ENCODE measurements around the gene POLH.

DNA sequence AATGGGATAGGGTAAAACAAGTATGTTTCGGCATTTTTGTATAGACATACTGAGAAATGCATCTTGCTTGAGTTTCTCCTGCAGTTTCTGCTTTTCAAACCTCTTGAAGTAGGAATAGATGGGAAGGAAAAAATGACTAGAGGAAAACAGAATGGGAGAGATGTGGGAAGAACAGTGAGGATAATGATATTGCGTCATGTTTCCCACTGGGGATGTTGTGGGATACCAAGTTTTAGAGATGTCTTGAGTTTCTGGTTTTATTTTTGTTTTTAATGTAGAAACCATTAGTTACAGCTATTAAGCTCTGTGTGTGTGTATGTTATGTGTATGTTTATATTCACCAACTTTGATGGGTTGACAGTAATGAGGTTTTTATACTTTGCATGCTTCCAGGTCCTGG is 24.6 kb downstream of the POLH start:
- TF ChIP-seq EZH2 (IDR thresholded peaks at IDR 0.05; ENCODE audit: borderline replicate concordance) = no peak
- no peak for TF ChIP-seq CTCF (IDR thresholded peaks at IDR 0.05; ENCODE audit: poor library complexity)

Measured in hepatocyte (in vitro differentiated cells).